HK-2 (cell line): ENCODE results near the gene PPIL3.
"Not testable (repeated sequence)": the region's sequence is repeated elsewhere in the genome, so short reads cannot be mapped to it uniquely, and the experiment has no call there.

Experiments used
- DNase-seq: peaks from one replicate; pipeline ENCODE4 v3.0.0-alpha.2; 2018; ENCODE audit not compliant: unreplicated experiment

PPIL3 gene

GRCh38 chr2:200888704-200889625, at the start of gene PPIL3, which contains the start of gene NIF3L1:
Gene PPIL3, minus strand, starts transcription at chr2:200889077. Its CDS starts 1,462 bp downstream, at chr2:200887615.
Gene NIF3L1, plus strand, starts transcription at chr2:200889371. Its CDS starts 2,573 bp downstream, at chr2:200891944.
- peak; percentile 90 for DNase-seq

DNA sequence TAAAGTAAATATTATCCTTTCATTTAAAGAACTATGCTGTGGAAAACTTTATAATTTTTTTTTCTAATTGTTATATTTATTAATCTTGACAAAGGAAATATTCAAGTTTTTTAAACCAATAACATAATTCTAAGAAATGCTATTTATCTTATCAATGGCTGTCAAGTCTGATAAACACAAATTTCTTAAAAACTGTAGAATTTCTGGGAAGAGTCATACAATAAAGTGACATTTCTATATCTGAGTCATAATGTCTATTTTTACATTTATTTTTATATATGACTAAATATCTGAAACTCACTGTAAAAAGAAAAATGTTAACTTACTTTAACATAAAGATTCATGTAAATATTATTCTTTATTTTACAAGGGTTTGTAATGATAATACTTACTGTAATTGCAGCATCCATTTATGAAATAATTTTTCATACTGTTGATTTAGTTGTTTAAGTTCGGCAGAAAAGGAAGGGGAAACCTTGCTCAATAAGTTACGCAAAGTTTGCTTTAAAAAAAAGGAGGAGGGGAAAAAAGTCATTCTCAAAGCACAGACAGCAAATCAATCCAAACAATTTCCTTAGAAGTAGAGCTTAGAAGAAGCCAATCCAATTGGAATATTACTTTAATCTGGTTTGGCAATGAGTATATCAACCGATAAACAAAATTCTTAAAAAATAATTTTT, 42.2 kb upstream of the PPIL3 start:
- no peak for DNase-seq

- no peak for DNase-seq
These were observed 40.7 kb upstream of the PPIL3 start for GRCh38 chr2:200929334-200930249.

GRCh38 chr2:200922439-200922838, 33.6 kb upstream of the PPIL3 start:
- no peak for DNase-seq

GRCh38 chr2:200913654-200914053, 24.8 kb upstream of the PPIL3 start:
- no peak for DNase-seq

GRCh38 chr2:200909958-200910357, 21.1 kb upstream of the PPIL3 start:
- no peak for DNase-seq

- DNase-seq: peak; percentile 54
These were observed 16.9 kb upstream of the PPIL3 start for GRCh38 chr2:200905618-200906296.

DNA sequence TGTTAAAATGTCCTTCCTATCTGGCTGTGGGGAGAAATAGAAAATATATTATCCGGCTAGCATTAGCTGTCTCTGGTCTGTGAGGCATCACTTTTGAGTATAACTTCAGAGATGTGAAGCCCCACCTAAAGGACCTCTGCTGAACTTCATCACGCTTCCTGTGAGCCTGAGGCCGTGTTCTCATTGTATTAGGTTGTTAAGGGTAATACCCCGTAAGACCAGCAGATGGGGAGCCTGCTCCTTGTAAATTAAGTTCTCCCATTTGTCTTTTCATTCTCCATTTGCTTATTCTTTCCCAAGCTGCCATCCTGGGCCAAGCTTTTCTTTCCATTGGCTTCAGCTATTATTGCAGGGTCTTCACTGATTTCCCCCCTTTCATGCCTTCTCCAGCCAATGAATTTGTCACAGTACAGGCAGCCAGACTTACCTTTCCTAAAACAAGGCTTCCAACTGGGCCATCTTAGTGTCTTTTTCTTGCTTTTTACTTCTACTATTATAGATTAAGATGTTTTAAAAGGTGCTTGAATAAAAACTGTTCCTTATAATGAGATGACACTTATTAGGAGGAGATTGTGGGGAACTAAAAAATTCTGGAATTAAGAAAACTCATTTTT, 12.7 kb upstream of the PPIL3 start:
- DNase-seq: peak; percentile 68

DNA sequence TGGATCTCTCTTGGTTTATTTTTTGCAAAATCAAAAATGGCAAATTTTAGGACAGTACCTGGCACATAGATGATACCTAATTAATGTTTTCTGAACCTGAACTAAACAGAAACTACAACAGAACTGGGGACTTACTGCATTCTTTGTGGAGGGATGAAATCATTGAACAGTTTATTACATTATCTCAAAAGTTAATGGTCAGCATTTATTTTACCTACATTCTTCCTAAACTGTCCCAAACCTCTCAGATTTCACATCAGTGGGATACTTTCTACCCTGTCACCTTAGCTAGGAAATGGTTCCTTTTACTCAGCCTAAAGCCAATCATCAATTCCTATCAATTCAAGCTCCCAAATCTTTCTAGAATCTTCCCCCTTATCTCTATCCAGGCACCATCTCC, 10.6 kb upstream of the PPIL3 start:
- DNase-seq: no peak

- not testable (repeated sequence) for DNase-seq
These were observed 7.1 kb downstream of the PPIL3 start for GRCh38 chr2:200881715-200882249.

DNA sequence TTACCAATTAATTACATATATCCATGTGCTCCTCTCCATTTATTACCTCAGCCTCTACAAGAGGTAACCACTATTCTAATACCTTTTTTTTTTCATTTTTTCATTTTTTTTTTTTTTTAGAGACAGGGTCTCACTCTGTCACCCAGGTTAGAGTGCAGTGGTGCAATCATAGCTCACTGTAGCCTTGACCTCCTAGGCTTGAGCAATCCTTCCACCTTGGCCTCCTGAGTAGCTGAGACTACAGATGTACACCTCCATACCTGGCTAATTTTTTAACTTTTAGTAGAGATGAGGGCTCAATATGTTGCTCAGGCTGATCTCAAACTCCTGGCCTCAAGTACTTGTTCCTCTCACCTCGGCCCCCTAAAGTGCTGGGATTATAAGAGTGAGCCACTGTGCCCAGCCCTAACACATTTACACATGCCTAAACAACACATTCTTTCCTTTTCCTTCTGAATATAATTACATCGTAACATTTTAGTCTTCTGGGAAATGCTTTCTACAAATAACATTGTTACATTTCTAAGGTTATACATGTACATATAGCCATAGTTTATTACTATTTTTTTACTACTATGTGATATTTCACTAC, 10.5 kb downstream of the PPIL3 start:
- DNase-seq: no peak

DNA sequence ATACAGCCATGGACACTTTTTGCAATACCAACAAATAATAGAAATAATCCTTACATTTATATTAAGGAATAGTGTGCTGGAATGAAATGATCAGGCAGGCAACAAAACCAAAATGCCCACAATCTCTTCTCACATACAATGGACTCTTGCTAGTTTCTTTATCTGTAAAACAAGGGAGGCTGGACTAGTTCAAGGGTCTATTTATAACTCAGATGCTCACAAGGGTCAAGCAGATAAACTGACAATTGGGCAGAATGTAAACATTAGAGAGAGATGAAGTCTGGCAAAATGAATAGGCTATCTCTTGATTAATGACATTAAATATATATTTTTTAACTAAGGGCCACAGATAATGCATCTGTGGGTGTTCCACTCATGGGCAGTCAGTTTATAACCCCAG, 11.4 kb downstream of the PPIL3 start:
- no peak for DNase-seq

- DNase-seq: no peak
These were observed 15.3 kb downstream of the PPIL3 start for GRCh38 chr2:200873560-200873959.

GRCh38 chr2:200871151-200871550, 17.7 kb downstream of the PPIL3 start:
- DNase-seq: no peak

DNA sequence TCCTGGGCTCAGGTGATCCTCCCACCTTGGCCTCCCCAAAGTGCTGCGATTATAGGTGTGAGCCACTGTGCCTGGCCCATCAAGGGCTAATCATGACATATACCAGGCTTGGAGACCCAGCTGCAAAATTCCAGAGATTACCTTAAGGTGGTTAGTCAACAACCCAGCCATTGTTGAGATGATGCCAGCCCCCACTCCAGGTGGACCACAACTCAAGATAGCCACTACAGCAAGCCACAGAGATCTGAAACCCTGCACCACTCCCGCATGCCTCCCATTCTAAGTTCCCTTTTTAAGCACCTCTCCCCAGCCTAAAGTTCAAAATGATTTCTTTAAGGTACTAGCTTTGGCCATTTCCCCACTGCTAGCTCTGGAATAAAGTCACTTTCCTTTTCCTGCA, 19.9 kb downstream of the PPIL3 start:
- no peak for DNase-seq

DNA sequence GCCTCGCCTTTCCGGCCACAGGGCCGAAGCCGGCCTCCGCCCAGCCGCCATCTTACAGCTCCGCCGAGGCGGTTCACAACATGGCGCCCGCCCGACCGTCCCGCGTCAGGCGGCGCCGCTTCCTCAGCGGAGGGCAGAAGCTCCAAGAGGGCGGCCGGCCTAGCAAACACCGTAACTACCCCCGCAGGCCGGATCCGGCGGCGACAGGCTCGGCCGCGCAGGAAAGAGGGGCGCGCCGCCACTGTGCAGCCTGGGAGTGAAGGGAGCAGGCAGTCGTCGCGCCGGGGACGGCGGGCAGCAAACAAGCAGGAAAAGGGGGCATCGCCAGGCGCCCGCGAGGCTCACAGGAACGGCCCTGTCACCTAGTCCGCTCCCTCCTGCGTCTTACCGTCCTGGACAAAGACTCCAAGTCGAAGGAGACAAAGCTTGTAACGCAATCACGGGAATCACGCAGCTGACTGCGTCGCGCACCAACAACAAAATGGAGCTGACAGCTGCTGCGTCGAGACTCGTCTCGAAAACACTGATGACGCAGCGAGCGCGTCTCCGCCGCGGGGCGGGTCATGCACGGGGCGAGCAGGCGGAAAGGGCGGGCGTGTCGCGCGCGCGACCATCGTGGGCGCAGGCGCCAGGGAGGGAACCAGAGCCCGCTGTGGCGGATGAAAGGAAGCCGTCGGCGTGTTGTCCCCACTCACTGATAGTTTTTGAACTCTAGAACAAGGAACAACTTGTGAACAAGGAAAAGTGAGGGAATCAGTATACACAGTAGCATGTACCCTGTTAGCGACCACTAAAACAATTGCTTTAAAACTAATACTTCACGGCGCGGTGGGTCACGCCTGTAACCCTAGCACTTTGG, 24.5 kb downstream of the PPIL3 start, which contains the start of gene CLK1:
CLK1 (minus strand) TSS at position 483 of the 859 bp plus-strand sequence. CDS start 2,796 bp downstream, outside the sequence.
- peak; percentile 92 for DNase-seq

DNA sequence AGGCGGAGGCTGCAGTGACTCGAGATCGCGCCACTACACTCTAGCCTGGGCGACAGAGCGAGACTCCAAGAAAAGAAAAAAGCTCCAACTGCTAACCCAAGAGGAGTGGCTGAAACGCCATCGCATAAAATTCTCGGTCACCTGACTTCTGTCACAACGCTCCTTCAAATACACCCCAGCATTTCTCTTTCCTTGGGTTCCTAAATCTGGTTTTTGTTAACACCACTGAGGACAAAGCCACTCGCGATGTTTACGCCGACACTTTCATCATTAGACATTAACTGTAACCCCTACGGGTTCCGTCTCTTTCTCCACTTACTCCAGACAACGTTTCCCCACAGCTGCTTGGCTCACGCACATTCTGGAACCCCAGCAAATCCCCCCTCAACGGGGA, 25.1 kb downstream of the PPIL3 start:
- DNase-seq: peak; percentile 41

DNA sequence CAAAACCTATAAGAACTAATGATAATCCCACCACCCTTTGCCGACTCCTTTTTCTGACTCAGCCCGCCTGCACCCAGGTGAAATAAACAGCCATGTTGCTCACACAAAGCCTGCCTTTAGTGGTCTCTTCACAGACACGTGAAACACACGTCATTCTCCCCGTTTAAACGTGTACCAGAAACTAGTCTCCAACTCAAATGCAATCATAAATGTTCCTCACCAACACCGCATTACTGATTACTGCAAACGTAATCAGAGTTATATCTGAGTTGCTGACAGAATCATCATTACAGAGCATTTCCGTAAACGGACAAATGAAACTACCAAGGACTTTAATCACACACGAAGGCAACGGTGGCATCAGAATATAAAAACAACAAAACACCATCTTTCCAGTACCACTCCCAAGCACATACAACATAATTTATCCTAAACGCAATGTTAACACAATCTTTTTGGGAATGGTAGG, 26.3 kb downstream of the PPIL3 start:
- DNase-seq: no peak

DNA sequence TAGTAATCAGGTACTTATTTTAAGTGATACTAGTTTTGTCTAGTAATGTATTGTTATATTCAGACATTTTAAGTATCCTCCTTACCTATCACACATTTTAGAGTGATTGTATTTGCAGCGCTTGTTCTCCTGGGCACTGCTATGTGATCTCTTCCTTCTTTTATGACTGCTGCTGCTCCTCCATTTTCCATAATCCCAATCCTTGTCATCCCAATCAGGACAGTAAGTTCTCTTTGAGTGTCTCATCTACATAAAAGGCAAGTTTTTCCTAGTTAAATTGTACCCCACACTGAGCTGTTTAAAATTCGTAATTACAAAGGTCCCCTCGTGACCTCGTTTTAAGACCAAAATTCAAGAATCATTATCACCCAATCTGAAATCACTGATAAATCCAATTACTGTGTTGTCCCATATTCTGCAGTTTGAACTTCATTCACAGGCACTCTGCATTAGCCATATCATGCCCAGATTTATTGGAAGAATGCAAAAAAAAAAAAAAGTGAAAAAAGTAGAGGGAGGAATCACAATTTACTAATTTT, 27.2 kb downstream of the PPIL3 start:
- DNase-seq: no peak
